ENCODE data around the gene PRSS36.
"Not testable (repeated sequence)": the region's sequence is repeated elsewhere in the genome, so short reads cannot be mapped to it uniquely, and the experiment has no call there.

Gene PRSS36

DNA sequence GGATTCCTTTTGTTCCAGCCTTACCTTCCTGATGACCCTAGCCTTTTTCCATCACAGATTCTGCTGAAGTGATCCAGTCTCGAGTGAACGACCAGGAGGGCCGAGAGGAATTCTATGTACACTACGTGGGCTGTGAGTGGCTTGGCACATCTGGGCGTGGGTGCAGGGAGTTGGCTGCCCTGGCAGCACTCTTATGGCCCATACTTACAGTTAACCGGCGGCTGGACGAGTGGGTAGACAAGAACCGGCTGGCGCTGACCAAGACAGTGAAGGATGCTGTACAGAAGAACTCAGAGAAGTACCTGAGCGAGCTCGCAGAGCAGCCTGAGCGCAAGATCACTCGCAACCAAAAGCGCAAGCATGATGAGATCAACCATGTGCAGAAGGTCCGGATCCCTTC lies 29.7 kb downstream of the PRSS36 start:
- no peak for DNase-seq

DNA sequence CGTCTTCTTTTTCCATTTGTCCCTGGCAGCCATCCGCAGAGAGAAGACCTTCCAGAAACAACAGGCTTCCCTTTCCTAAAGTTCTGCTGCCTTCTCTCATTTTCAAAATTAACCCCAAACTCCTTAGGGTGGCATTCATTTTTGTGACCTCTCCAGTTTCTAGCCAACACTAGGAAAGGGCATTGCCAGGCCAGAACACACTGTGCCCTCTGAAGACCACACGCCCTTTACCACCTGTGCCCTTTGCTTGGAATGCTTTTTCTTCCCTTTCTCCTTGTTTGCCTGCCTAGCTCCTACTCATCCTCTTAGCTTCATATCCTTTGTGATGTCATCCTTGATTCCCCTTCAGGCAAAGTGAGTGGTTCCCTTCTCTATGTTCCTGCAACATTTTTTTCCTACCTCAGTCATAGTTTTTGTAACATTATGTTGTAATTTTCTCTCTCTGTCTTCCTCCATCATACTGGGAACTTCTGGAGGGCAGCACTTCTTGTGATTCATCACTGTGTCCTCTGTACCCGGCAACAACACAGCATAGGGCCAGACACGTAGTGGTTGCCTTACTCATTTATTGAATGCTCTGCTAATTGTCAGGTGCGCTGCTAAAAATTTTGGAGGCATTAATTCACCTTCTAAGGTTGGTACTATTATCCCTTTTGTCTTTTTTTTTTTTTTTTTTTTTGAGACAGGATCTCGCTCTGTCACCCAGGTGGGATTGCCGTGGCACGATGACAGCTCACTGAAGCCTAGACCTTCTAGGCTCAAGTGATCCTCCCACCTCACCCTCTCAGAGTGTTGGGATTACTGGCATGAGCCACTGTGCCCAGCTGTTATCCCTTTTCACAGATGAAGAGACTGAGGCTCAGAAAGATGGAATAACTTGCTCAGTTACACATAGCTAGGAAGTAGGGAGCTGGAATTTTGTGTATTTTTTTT lies 31.4 kb downstream of the PRSS36 start:
- no peak for DNase-seq

DNA sequence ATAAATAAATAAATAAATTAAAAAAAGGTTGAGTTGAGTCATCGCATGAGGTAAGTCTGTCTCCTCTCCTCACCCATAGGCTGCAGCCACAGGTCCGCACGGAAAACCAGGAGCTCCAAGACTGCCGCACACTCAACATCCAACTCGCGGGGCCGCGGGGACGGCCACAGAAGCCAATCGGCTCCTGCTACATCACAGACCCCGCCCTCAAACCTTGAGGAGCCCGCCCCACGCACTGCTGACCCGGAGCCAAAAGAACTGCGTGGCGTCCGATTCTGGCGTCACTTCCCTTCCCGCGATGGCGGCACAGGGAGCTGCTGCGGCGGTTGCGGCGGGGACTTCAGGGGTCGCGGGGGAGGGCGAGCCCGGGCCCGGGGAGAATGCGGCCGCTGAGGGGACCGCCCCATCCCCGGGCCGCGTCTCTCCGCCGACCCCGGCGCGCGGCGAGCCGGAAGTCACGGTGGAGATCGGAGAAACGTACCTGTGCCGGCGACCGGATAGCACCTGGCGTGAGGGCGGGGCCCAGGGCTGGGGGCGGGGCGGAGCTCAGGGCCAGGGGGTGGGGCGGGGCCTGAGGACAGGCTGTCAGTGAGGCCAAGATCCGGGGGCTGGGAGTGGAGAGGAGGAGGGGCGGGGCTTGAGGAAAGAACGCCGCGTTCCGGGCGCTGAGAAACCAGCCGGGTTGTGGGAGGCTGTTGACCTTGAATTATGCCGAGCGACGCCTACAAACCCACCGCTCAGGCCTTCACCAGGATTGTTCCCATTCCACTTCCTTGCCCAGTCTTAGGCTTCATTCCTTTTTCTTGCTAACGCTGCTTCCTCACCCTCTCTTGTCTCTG lies 32.3 kb downstream of the PRSS36 start, which contains the start of gene KAT8:
Gene KAT8 (plus strand): TSS at position 281 of the 839 bp plus-strand sequence. CDS start 18 bp downstream, at position 299.
- peak; percentile 84 for DNase-seq

DNA sequence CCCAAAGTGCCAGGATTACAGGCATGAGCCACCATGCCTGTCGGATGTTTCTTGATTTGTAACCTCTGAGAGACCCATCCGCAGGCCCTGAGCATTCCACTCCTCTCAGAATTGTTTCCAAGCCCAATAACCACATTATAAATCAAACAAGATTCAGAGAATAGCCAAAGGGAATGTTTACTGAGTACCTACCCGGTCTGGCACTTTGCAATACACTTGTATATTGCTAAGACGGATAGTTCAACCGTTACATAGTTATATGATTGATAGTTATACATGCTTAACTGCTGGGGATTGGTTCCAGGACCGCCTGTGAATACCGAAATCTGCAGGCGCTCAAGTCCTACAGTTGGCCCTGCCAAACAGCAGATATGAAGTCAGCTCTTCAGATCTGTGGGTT lies 35.4 kb downstream of the PRSS36 start:
- no peak for DNase-seq

DNA sequence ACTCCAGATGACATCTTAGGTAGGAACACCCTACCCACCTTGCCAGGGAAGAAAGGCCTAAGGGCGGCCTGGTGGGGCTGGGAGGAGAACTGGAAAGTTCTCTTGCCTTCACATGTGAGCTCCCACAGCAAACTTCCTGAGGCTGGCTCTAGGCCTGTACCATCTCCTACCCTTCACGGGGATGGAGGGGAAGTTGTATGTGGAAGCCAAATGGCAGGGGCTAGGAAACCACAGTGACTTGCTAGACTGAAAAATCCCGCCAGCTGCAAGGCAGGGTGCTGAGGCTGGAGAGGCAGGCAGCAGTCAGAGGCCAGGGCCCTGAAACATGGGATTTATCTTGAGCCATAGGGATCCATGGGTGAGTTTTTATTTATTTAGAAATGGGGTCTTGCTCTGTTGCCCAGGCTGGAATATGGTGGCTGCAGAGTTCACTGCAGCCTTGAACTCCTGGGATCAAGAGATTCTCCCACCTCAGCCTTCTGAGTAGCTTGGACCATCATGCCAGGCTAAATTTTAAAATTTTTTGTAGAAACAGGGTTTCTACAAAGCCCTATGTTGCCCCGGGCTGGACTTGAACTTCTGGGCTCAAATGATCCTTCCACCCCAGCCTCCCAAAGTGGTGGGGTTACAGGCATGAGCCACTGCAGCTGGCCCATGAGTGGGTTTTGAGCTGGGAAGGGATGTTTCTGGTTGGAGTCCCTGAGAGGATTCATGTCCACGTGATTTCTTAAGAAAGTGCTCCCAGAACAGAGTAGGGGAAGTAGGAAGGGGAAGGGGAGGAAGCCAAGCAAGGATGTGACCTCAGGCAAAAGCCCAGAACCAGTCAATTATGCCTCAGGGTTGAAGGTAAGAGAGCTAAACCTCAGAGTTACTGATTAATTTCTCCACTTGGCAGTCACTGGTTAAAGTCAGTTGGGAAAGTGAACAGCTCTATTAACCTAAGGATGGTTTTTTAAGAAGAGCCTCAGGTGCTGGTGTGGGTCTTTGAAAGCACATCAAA lies 36.4 kb downstream of the PRSS36 start:
- DNase-seq, result no peak

GRCh38 chr16:31112711-31113110 lies 37.2 kb downstream of the PRSS36 start:
- no peak for DNase-seq

DNA sequence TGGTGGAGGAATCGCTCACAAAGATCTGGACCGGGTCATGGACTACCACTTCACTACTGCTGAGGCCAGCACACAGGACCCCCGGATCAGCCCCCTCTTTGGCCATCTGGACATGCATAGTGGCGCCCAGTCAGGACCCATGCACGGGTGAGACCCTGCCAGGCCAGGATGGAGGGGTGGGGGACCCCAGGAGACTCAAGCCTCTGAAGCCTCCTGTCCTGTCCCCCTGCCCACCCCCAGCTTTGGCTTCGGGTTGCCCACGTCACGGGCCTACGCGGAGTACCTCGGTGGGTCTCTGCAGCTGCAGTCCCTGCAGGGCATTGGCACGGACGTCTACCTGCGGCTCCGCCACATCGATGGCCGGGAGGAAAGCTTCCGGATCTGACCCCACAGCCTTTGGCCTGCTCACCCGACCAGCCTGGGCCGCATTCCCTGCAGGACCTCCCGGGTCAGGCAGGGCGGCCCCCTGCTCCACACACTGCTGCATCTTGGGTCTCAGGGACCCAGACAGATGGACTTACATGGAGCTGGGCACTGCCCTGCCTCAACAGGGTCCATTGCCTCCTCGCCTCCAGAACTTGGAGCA lies 37.9 kb downstream of the PRSS36 start:
- no peak for DNase-seq

- DNase-seq, result no peak
These were observed 39.5 kb downstream of the PRSS36 start for GRCh38 chr16:31110106-31111034.

DNA sequence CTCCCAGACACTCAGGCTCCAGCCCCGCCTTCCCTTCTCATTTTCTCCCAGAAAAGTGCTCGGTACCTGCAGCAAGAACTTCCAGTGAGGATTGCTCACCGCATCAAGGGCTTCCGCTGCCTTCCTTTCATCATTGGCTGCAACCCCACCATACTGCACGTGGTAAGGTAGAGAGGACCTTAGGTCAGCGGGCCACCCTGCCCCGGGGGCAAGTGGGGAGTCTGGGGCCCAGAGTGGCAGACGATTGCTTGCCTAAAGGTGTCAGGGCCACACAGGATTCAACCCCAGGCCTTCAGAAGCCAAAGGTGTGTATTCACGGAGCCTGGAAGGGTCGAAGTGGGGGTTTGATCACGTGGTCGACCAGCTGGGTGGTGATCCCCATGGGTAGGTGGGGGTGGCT lies 40.2 kb downstream of the PRSS36 start:
- no peak for DNase-seq

DNA sequence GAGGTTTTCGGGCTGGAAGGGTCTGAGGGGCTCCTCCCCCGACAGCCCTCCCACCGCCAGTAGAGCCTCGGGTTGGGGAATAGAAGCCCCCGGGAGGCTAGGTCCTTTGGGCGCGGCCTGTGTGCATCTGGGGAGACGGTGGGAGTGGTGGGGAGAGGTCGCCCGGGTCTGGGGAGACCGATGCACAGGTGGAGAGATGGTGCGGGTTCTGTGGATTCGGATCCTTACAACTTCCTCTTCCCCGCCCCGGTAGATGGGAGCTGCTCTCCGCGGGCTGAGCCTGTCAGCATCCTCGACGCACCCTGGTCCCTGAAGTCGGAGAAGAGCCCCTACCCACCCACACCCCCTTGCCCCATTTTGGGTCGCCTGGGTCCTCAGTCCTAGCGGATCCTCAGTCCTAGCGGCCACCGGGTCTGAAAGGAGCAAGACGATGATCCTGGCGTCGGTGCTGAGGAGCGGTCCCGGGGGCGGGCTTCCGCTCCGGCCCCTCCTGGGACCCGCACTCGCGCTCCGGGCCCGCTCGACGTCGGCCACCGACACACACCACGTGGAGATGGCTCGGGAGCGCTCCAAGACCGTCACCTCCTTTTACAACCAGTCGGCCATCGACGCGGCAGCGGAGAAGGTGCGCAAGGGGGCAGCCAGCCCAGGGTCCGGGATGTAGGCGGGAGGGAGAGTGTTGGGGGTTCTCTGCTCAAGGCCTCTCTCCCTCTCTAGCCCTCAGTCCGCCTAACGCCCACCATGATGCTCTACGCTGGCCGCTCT lies 40.9 kb downstream of the PRSS36 start:
- DNase-seq, result no peak

DNA sequence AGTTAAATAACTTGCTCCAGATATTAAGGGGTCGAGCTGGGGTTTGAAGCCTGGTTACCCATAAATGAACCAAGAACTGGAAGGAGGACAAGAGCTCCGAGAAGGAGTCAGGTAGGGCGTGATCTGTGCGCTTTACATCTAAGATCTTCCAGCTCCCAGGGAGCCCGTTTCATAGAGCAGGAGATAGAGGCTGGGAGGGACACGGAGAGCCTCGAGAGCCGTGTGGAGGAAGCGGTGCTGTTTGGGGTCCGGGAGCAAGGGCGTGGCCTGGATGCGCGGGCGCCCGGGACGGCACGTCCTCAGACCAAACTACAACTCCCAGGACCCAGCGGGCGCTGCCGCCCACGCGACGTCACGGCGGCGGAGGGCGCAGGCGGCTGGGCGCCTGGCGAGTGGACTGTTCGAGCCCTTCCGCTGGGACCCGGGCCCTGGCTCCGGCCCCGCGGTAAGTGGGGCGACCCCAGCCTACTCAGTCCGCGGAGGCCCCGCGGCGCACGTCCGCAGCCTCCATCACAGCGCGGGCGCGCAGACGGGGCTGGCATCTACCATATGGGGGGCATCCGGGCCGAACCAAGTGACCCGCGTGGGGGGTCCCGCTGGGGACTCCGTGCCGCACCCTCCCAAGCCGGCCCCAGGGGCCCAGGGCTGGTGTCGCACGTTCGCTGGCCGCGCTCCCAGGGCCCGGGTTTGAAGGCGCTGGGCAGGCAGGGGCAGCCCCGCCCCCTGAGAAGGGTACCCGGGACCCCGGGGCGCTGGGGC lies 41.7 kb downstream of the PRSS36 start, which contains the start of gene BCKDK:
Gene BCKDK (plus strand): TSS at position 352 of the 759 bp plus-strand sequence. CDS start 838 bp downstream, outside the sequence.
- peak; percentile 85 for DNase-seq

DNA sequence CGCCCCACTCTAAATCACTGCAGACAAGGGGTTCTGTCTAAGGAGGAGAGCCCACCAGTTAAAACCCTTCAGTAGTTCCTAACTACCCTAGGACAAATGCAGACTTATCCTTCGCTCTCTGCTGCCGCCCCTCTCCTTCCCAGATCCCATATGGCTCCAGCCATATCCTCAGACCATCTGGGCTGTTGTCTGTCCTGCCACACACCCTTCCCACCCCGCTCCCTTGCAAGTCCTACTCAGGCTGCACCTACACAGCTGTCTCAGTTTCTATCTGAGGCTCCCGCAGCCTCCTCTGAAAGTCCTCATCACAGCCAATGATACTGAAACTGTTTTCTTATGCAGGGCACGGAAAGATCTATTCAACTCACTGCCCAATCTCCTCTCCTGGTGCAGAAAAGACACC lies 42.4 kb downstream of the PRSS36 start:
- no peak for DNase-seq

DNA sequence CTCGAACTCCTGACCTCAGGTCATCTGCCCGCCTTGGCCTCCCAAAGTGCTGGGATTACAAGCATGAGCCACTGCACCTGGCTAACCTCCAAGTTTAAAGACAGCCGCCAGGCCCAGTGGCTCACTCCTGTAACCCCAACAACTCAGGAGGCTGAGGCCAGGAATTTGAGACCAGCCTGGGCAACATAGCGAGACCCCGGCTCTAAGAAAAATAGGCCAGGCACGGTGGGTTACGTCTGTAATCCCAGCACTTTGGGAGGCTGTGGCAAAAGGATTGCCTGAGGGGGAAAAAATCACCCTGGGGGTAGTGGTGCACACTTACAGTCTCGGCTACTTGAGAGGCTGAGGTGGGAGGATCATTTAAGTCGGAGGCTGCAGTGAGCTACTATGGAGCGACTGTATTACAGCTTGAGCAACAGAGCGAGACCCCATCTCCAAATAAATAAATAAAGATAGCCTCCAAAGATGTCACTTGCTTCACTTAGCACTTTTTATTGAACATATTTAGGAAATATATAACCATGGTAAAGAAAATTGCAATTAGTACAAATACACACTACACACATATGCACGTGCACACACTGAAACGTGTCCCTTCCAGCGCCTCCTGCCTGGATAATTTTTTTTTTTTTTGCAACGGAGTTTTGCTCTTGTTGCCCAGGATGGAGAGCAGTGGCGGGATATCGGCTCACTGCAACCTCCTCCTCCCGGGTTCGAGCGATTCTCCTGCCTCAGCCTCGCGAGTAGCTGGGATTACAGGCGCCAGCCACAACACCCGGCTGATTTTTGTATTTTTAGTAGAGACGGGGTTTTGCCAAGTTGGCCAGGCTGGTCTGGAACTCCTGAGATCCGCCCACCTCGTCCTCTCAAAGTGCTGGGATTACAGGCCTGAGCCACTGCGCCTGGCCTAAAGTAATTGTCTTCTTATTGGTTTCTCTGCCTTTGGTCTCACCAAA lies 43.1 kb downstream of the PRSS36 start:
- no peak for DNase-seq

DNA sequence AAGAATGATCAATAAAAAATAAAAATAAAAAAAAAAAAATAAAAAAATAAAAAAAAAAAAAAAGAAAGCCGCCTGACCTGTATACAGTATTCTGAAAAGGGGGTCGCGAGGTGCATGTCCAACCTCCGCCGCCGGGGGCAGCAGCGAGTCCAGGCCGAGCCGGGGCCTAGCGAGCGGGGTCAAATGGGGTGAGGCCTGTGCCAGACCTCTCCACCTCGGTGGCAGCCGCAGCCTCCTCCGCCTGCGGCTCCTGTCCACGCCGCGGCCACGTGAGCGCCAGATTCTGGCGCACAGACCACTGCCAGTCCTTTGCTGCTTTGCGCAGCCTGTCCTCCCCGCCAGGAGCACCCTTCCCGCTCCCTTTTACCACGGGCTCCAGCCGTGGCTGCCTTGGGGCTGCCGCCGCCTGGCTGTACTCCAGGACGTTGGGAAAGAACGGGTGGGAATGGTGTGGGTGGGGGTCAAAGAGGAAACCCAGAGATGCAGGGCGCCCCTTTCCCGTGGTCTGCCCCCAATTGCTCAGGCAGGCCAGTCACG lies 44.1 kb downstream of the PRSS36 start:
- peak; percentile 67 for DNase-seq

DNA sequence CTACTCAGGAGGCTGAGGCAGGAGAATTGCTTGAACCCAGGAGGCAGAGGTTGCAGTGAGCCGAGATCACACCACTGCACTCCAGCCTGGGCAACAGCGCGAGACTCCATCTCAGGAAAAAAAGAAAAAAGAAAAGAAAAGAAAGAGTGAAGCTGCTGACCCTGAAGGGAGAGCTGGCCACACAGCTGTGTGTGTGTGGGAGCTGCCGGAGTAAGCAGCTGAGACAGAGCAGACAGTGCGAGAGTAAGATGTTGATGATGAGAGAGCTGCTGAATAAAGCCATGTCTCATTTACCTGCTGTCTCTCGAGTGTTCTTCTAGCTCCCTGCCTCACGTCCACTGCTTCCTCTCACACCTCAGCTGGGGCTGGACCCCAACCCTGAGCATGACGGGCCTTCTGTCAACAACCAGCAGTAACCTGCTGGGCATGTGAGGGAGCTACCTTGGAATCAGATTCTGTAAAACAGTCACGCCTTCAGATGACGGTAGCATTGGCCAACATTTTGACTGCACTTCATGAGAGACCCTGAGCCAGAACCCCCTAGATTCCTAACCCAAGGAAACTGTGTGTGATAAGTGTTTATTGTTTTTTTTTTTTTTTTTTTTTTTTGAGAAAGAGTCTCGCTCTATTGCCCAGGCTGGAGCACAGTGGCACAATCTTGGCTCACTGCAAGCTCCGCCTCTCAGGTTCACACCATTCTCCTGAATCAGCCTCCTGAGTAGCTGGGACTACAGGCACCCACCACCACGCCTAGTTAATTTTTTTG lies 48.8 kb downstream of the PRSS36 start:
- not testable (repeated sequence) for DNase-seq

DNA sequence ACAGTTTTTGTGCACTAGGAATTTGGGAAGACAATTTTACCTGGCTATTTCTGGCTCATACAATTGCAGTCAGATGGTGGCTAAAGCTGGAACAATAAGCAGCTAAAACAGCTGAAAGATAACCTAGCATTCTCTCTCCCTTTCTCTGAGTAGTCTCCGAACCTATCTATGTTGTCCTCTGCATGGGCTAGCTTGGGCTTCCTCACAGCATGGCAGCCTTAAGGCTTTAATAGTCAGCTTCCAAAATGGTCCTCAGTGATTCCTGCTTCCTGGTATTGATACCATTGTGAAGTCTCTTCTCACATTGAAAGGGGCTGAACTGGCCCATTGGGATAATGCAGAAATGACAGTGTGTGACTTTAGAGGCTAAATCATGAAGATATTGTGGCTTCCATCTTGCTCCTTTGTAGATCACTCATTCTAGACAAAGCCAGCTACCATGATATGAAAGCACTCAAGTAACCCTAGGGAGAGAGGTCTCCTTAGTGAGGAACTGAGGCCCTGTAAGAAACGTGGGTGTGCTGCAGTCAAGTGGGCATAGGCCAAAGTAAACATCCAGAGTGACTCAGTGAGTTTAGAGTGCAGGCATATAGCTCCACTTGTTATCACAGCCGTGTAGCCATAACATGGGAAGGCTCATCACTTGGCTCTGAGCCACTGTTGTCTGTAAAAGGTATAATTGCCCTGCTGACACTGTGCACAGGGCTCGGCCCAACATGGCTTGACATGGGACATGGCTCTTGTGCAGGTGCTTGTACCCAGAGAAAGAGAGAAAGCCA lies 49.8 kb downstream of the PRSS36 start:
- no peak for DNase-seq

Data from 8988T (cell line).